Measurements from ENCODE around the gene MEGF11. TPM values are rescaled to one million over a fixed set of nuclear protein-coding genes. Genes with fewer than 3 reads are reported as not detected.

Gene MEGF11
- total RNA-seq, 4 donors from 2014 or later = 0.20 TPM; not detected in 3

DNA sequence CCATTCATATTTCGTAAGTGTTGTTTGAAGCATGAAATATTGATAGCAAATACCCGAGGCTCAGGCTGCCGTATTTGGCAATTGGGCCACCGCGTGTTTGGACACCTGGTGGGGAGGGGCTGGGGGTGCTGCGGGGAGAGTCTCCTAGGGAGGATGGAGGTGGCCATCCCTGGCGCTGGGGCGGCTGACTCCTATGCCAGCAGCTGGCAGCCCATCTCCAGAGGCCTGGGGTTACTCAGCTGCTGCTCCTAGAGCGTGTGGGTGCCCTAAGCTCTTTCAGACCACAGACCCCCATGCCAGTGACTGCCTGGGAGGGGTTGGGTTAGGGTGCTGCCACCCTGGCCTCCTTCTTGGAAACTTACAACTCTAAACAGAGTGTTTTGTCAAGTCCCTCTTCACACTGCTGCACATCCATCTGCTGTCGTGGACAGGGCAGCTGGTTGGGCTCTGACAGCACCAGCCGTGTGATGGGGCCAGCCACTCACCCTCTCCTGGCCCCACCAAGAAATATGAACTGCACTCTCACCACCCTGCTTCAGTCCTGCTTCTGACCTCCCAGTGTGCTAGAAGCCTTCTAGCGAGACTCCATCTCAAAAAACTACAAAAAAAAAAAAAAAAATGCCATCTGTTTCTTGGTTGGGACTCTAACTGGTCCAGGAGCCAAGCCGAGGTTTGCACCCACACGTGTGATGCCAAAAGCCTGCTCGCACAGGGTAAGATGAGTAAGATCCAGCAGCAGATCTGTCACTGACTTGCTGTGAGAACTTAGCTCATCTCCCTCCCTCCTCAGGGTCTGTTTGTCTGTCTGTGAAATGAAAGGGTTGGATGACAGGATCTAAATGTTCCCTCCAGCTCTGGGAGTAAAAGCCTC, 156.2 kb downstream of the MEGF11 start:
- Histone ChIP-seq H3K9me3 (no peaks in the 10 kb centered on the region), H3K4me1 (no peaks in the 10 kb centered on the region), H3K27me3 (no peaks in the 10 kb centered on the region), H3K4me3 (replicated peaks in 1 of 3) (no peak overlapping the region), H3K36me3 (no peaks in the 10 kb centered on the region), H3K27ac (no peak overlapping the region)
- no peak for TF ChIP-seq POLR2A (IDR thresholded peaks at IDR 0.05)
- TF ChIP-seq, protein P1, sequence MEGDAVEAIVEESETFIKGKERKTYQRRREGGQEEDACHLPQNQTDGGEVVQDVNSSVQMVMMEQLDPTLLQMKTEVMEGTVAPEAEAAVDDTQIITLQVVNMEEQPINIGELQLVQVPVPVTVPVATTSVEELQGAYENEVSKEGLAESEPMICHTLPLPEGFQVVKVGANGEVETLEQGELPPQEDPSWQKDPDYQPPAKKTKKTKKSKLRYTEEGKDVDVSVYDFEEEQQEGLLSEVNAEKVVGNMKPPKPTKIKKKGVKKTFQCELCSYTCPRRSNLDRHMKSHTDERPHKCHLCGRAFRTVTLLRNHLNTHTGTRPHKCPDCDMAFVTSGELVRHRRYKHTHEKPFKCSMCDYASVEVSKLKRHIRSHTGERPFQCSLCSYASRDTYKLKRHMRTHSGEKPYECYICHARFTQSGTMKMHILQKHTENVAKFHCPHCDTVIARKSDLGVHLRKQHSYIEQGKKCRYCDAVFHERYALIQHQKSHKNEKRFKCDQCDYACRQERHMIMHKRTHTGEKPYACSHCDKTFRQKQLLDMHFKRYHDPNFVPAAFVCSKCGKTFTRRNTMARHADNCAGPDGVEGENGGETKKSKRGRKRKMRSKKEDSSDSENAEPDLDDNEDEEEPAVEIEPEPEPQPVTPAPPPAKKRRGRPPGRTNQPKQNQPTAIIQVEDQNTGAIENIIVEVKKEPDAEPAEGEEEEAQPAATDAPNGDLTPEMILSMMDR (IDR thresholded peaks at IDR 0.05) = no peak
- intact Hi-C loops (cut with DNase I) = no loop called here
- 78 to 80% methylated on average over 13 to 15 of the region's 15 CpGs for WGBS, 2 donors
- no peak for DNase-seq

DNA sequence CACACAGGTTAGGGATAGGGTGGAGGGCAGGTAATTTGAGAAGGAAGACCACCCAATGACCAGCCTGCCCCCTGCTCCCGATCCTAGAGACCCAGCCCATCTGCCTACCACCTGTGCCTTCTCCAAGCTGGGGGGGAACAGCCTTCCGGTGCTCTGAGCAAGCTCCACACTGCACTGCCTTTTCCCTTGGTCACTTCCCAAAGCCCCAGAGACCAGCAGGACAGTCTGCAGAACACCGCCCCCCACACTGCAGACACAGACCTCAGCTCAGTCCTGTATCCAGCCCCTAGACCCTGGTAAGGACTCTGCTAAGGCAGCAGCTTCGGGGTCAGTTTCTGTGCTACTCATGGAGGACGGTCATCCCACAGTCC, 156.9 kb downstream of the MEGF11 start:
- no peaks in the 10 kb centered on the region for H3K27me3 ChIP-seq
- 78 to 87% methylated on average over 5 of the region's 5 CpGs for whole genome bisulfite sequencing, 2 donors
- no peaks in the 10 kb centered on the region for H3K36me3 ChIP-seq
- no peak overlapping the region for H3K27ac ChIP-seq
- no peaks in the 10 kb centered on the region for H3K4me1 ChIP-seq
- no peak overlapping the region for H3K4me3 ChIP-seq (replicated peaks in 1 of 3)
- no peak for DNase-seq
- H3K9me3 ChIP-seq = no peaks in the 10 kb centered on the region
- TF ChIP-seq, protein P1 (IDR thresholded peaks at IDR 0.05) = no peak
- TF ChIP-seq POLR2A (IDR thresholded peaks at IDR 0.05) = no peak
- intact Hi-C loops (cut with DNase I) = no loop called here

DNA sequence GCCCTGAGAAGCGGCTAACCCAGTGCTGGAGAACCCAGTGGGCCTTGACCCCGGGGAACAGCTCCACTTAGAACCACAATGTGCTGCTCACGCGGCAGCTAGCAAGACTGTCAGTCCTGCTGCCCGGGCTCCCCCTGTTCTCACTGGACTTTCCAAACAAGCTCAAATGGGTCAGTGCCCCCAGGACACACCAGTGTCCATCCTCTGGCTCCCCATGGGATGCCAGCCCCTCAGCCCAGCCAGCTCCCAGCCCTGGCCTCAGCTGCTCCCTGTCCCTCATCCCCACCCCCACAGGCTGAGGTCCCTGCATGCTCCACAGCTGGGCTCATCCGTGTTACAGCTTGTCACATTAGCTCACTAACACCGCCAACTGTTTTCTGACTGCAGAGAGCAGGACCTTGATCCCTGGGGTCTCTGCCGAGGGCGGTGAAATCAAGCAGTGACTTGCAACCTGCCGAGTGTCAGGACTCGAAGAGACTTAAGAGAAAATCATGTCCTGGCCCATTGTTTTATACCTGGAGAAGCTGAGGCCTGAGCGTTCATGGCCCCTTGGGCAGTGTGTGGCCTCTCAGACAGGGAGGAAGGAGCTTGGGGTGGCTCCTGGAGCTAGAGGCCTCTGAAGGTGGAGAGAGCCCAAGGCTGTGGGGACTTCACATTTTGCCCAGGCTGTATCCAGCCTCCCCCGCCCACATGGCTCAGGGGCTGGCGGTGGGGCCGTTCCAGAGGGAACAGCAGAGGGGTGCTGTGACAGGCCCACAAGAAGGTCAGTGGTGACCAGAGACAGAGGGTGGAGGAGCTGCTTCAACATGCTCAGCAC, 157.5 kb downstream of the MEGF11 start:
- Histone ChIP-seq H3K27ac (no peak overlapping the region), H3K4me1 (no peaks in the 10 kb centered on the region), H3K36me3 (no peaks in the 10 kb centered on the region), H3K27me3 (no peaks in the 10 kb centered on the region), H3K9me3 (no peaks in the 10 kb centered on the region), H3K4me3 (replicated peaks in 1 of 3) (no peak overlapping the region)
- TF ChIP-seq, protein P1 (IDR thresholded peaks at IDR 0.05) = no peak
- TF ChIP-seq POLR2A (IDR thresholded peaks at IDR 0.05) = no peak
- intact Hi-C loops (cut with DNase I) = no loop called here
- no peak for DNase-seq
- WGBS, 2 donors = 79 to 94% methylated on average over 3 to 10 of the region's 15 CpGs

DNA sequence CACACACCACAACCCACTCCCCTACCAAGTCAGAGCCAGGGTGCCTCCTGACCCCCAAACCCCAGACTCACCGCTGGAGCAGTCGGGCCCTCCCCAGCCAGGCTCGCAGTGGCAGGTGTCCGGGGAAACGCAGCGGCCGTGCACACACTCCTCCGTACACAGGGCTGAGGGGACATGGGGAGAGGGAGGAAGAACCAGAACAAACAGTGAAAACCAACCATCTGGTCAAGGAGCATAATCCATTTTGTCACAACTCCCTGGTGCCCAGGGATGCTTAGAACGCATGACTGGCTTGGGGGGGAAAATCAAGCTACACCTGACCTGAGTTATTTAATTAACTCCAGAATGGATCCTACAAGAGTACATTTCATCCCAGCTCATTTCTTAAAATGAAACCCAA, 159.2 kb downstream of the MEGF11 start:
- Histone ChIP-seq H3K27ac (no peak overlapping the region), H3K4me3 (replicated peaks in 1 of 3) (no peak overlapping the region), H3K36me3 (no peaks in the 10 kb centered on the region), H3K9me3 (no peaks in the 10 kb centered on the region), H3K27me3 (no peaks in the 10 kb centered on the region), H3K4me1 (no peaks in the 10 kb centered on the region)
- TF ChIP-seq POLR2A (IDR thresholded peaks at IDR 0.05) = no peak
- TF ChIP-seq, protein P1 (IDR thresholded peaks at IDR 0.05) = no peak
- no peak for DNase-seq
- intact Hi-C loops (cut with DNase I) = no loop called here
- 76 to 85% methylated on average over 9 of the region's 9 CpGs for WGBS, 2 donors
